Measurements from ENCODE around the gene FAH.

FAH gene

GRCh38 chr15:80185152-80185551, 32.4 kb downstream of the FAH start:
- H3K27ac ChIP-seq = no peak overlapping the region
- no peak for TF ChIP-seq CTCF (IDR thresholded peaks at IDR 0.05)
- TF ChIP-seq ZFX (IDR thresholded peaks at IDR 0.05; ENCODE audit: borderline replicate concordance) = no peak

GRCh38 chr15:80186066-80186465, 33.3 kb downstream of the FAH start:
- TF ChIP-seq CTCF (IDR thresholded peaks at IDR 0.05) = no peak
- TF ChIP-seq ZFX (IDR thresholded peaks at IDR 0.05; ENCODE audit: borderline replicate concordance) = no peak
- H3K27ac ChIP-seq = no peak overlapping the region

GRCh38 chr15:80186597-80186996, 33.8 kb downstream of the FAH start:
- no peak overlapping the region for H3K27ac ChIP-seq
- TF ChIP-seq ZFX (IDR thresholded peaks at IDR 0.05; ENCODE audit: borderline replicate concordance) = no peak
- no peak for TF ChIP-seq CTCF (IDR thresholded peaks at IDR 0.05)

- TF ChIP-seq ZFX (IDR thresholded peaks at IDR 0.05; ENCODE audit: borderline replicate concordance) (no peak), CTCF (IDR thresholded peaks at IDR 0.05) (no peak)
- no peak overlapping the region for H3K27ac ChIP-seq
Observed at GRCh38 chr15:80188251-80188650, 35.5 kb downstream of the FAH start.

GRCh38 chr15:80191198-80191597, 38.4 kb downstream of the FAH start:
- no peak overlapping the region for H3K27ac ChIP-seq
- no peak for TF ChIP-seq CTCF (IDR thresholded peaks at IDR 0.05)
- TF ChIP-seq ZFX (IDR thresholded peaks at IDR 0.05; ENCODE audit: borderline replicate concordance) = no peak

GRCh38 chr15:80191897-80192595, 39.2 kb downstream of the FAH start:
- H3K27ac ChIP-seq = no peak overlapping the region
- no peak for TF ChIP-seq ZFX (IDR thresholded peaks at IDR 0.05; ENCODE audit: borderline replicate concordance)
- TF ChIP-seq CTCF (IDR thresholded peaks at IDR 0.05) = no peak

- TF ChIP-seq CTCF (IDR thresholded peaks at IDR 0.05) (no peak), ZFX (IDR thresholded peaks at IDR 0.05; ENCODE audit: borderline replicate concordance) (no peak)
- H3K27ac ChIP-seq = no peak overlapping the region
Observed at GRCh38 chr15:80194186-80194585, 41.4 kb downstream of the FAH start.

Measured in 22Rv1 (cell line).